AG04450 (cell line): ENCODE results near the gene CACNA1C. TPM values are rescaled to one million over a fixed set of nuclear protein-coding genes. Genes with fewer than 3 reads are reported as not detected.

Source experiments
- CTCF ChIA-PET: fragments of 300-600, 350-600 bp; formaldehyde crosslinking; extraction: SDS; loops from one replicate; lab custom pipeline; 2022; ENCODE audit warnings: antibody characterized with exemption, inconsistent platforms; lab: Charles Lee
- POLR2A ChIA-PET: fragments of 350-600 bp; formaldehyde crosslinking; extraction: SDS; loops from one replicate; lab custom pipeline; 2021; ENCODE audit warnings: antibody characterized with exemption, inconsistent platforms; lab: Yijun Ruan, JAX
- DNase-seq: peaks from one replicate; pipeline ENCODE4 v3.0.0-alpha.2; 2011; ENCODE audit warnings: low read depth, low spot score
- H3K27ac ChIP-seq: one replicate; pipeline ENCODE4 v1.5.1; 2012; ENCODE audit warnings: low read depth, low read length, control low read depth
- H3K27me3 ChIP-seq: one replicate; pipeline ENCODE4 v1.6.0; 2012; ENCODE audit warnings: low read length; ENCODE audit not compliant: control insufficient read depth, insufficient read depth
- H3K4me3 ChIP-seq: 2 replicates; pipeline ENCODE4 v1.5.1; 2011; ENCODE audit warnings: mild to moderate bottlenecking, low read depth, low read length, control low read depth
- H3K9me3 ChIP-seq: 2 replicates; pipeline ENCODE4 v1.5.1; 2012; ENCODE audit warnings: low read length; ENCODE audit not compliant: control insufficient read depth, insufficient read depth
- CTCF ChIP-seq: IDR thresholded peaks from 2 replicates; pipeline ENCODE4 v1.5.1; 2011; ENCODE audit warnings: low read depth, low read length, control low read depth, inconsistent platforms
- polyA plus RNA-seq: library from polyadenylated mRNA; depleted of rRNA; stranded (reverse); fragments of >200 nt; gene quantifications from 2 replicates; pipeline ENCODE4 v1.2.3, GENCODE V29; 2011

CACNA1C gene
- polyA plus RNA-seq, 1 experiment = 5.9 TPM

- Histone ChIP-seq H3K27me3 (no peaks in the 10 kb centered on the region), H3K4me3 (no peak overlapping the region), H3K9me3 (no peaks in the 10 kb centered on the region), H3K27ac (no peak overlapping the region)
- POLR2A ChIA-PET = no interaction called here
- CTCF ChIA-PET = no interaction called here
- no peak for DNase-seq
- no peak for TF ChIP-seq CTCF
These were observed 612.2 kb downstream of the CACNA1C start for GRCh38 chr12:2664721-2665577.

GRCh38 chr12:2666411-2666810, 613.6 kb downstream of the CACNA1C start:
- ChIA-PET POLR2A (no interaction called here), CTCF (no interaction called here)
- no peak for DNase-seq
- H3K9me3 ChIP-seq = no peaks in the 10 kb centered on the region
- no peak overlapping the region for H3K27ac ChIP-seq
- no peaks in the 10 kb centered on the region for H3K27me3 ChIP-seq
- TF ChIP-seq CTCF = no peak
- no peak overlapping the region for H3K4me3 ChIP-seq

- H3K9me3 ChIP-seq = no peaks in the 10 kb centered on the region
- POLR2A ChIA-PET = no interaction called here
- DNase-seq = no peak
- no peaks in the 10 kb centered on the region for H3K27me3 ChIP-seq
- no peak for TF ChIP-seq CTCF
- CTCF ChIA-PET = no interaction called here
- H3K27ac ChIP-seq = no peak overlapping the region
- no peak overlapping the region for H3K4me3 ChIP-seq
These were observed 614.1 kb downstream of the CACNA1C start for GRCh38 chr12:2666846-2667245.

- Histone ChIP-seq H3K27ac (no peak overlapping the region), H3K27me3 (no peaks in the 10 kb centered on the region), H3K9me3 (no peaks in the 10 kb centered on the region), H3K4me3 (no peak overlapping the region)
- TF ChIP-seq CTCF = no peak
- DNase-seq = no peak
- ChIA-PET POLR2A (no interaction called here), CTCF (no interaction called here)
These were observed 615.1 kb downstream of the CACNA1C start for GRCh38 chr12:2667716-2668440.

GRCh38 chr12:2668816-2669215, 616.0 kb downstream of the CACNA1C start:
- no peak for TF ChIP-seq CTCF
- ChIA-PET POLR2A (no interaction called here), CTCF (no interaction called here)
- no peak for DNase-seq
- no peak overlapping the region for H3K4me3 ChIP-seq
- H3K9me3 ChIP-seq = no peaks in the 10 kb centered on the region
- no peak overlapping the region for H3K27ac ChIP-seq
- H3K27me3 ChIP-seq = no peaks in the 10 kb centered on the region
